GM12878 (cell line): ENCODE data around the gene PVALEF. TPM values are rescaled to one million over a fixed set of nuclear protein-coding genes. Genes with fewer than 3 reads are reported as not detected.

Experiments
- ATAC-seq: fragments of 200-7000 bp; cut with Tn5 transposase; 3 replicates; pipeline ENCODE4 v1.9.1; 2020; ENCODE audit warnings: mild to moderate bottlenecking, moderate library complexity
- BruUV-seq: library from RNA; stranded (reverse); fragments of 400-500 nt; replicated peaks from 2 replicates; lab custom pipeline; 2021; lab: Mats Ljungman, UMichigan
- CTCF ChIA-PET: fragments of 300-600 bp; sonication (Branson Sonifier 250); formaldehyde crosslinking; extraction: SDS; loops from one replicate; lab custom pipeline; 2021; ENCODE audit warnings: inconsistent platforms; lab: Yijun Ruan, JAX
- POLR2A ChIA-PET: fragments of 350-600 bp; formaldehyde crosslinking; extraction: SDS; loops from one replicate; lab custom pipeline; 2021; ENCODE audit warnings: inconsistent platforms; lab: Charles Lee
- RAD21 ChIA-PET: fragments of 300-600 bp; sonication (Branson Sonifier 250); formaldehyde crosslinking; loops from one replicate; lab custom pipeline; 2023; ENCODE audit warnings: antibody characterized with exemption; ENCODE audit not compliant: unreplicated experiment; lab: Charles Lee
- SMC1A ChIA-PET: fragments of 300-600 bp; sonication (Branson Sonifier 250); formaldehyde crosslinking; loops from one replicate; lab custom pipeline; 2023; ENCODE audit not compliant: unreplicated experiment, uncharacterized antibody; lab: Charles Lee
- DNase-seq: peaks from one replicate; pipeline ENCODE4 v3.0.0-alpha.2; 2011; ENCODE audit warnings: low read depth, low spot score
- FAIRE-seq: peaks from 3 replicates; lab custom pipeline; 2011; peaks lifted over from hg19 to GRCh38; lab: Jason Lieb, UNC
- H2AFZ ChIP-seq: 2 replicates; pipeline ENCODE4 v1.6.0; 2011; ENCODE audit warnings: low read depth, low read length, control low read depth; ENCODE audit not compliant: control insufficient read depth
- H3K27ac ChIP-seq: 2 replicates; pipeline ENCODE4 v1.5.1; 2011; ENCODE audit warnings: control low read depth; ENCODE audit not compliant: control insufficient read depth, insufficient read depth
- H3K27me3 ChIP-seq, 2 experiments: replicated peaks in 1 of 2; 2 replicates each; pipeline versions ENCODE4 v1.6.0 to v1.6.1; 2011; ENCODE audit warnings: low read length in 1 of 2; ENCODE audit not compliant: control insufficient read depth in 2 of 2, insufficient read depth in 2 of 2
- H3K36me3 ChIP-seq, 2 experiments: 2 replicates each; pipeline ENCODE4 v1.5.1; 2011; ENCODE audit warnings: low read length in 1 of 2; ENCODE audit not compliant: control insufficient read depth in 2 of 2, insufficient read depth in 2 of 2
- H3K4me1 ChIP-seq: 2 replicates; pipeline ENCODE4 v1.6.1; 2011; ENCODE audit warnings: mild to moderate bottlenecking, low read length, moderate library complexity, mixed read lengths; ENCODE audit not compliant: control insufficient read depth, insufficient read depth
- H3K4me2 ChIP-seq: 2 replicates; pipeline ENCODE4 v1.6.0; 2011; ENCODE audit warnings: control low read depth; ENCODE audit not compliant: control insufficient read depth, insufficient read depth
- H3K4me3 ChIP-seq: fragments of 200-600 bp; sonication (generic); 2 replicates; pipeline ENCODE4 v1.5.1; 2016
- H3K79me2 ChIP-seq: 2 replicates; pipeline ENCODE4 v1.6.0; 2011; ENCODE audit warnings: low read length; ENCODE audit not compliant: control insufficient read depth, insufficient read depth
- H3K9ac ChIP-seq: 2 replicates; pipeline ENCODE4 v1.8.0; 2011; ENCODE audit warnings: low read length, control low read depth, mixed read lengths; ENCODE audit not compliant: control insufficient read depth, insufficient read depth
- H3K9me3 ChIP-seq: replicated peaks from 3 replicates; pipeline ENCODE4 v1.5.1; 2011; ENCODE audit warnings: mild to moderate bottlenecking, low read length; ENCODE audit not compliant: control insufficient read depth, insufficient read depth
- H4K20me1 ChIP-seq: 2 replicates; pipeline ENCODE4 v1.6.0; 2011; ENCODE audit not compliant: control insufficient read depth, insufficient read depth
- BMI1 ChIP-seq: fragments of 450-650 bp; IDR thresholded peaks from 2 replicates; pipeline ENCODE4 v1.6.1; 2016; ENCODE audit warnings: mild to moderate bottlenecking, moderate library complexity, borderline replicate concordance
- CHD1 ChIP-seq: IDR thresholded peaks from 2 replicates; pipeline ENCODE4 v1.6.1; 2012; ENCODE audit warnings: low read depth, low read length, improper control_type of control experiment
- GATAD2B ChIP-seq: fragments of 450-650 bp; conservative IDR thresholded peaks from 2 replicates; pipeline ENCODE4 v1.6.1; 2017; ENCODE audit warnings: low read depth, mild to moderate bottlenecking, moderate library complexity
- POLR2A ChIP-seq: IDR thresholded peaks from 2 replicates; pipeline ENCODE4 v1.6.1; 2011; ENCODE audit warnings: low read depth, mild to moderate bottlenecking, low read length
- POU2F2 ChIP-seq: IDR thresholded peaks from 3 replicates; pipeline ENCODE4 v1.6.1; 2011; ENCODE audit warnings: low read depth, mild to moderate bottlenecking, low read length, borderline replicate concordance
- SMC3 ChIP-seq: IDR thresholded peaks from 2 replicates; pipeline ENCODE4 v1.6.1; 2011; ENCODE audit warnings: low read length, improper control_type of control experiment, borderline replicate concordance
- TCF3 ChIP-seq: IDR thresholded peaks from 2 replicates; pipeline ENCODE4 v1.6.1; 2012; ENCODE audit warnings: low read depth, mild to moderate bottlenecking, low read length, borderline replicate concordance; ENCODE audit not compliant: insufficient read depth
- WGBS: methylation state at CpG from one replicate; pipeline ENCODE4 v1.1.6; 2016; ENCODE audit warnings: low lambda C conversion rate; ENCODE audit not compliant: insufficient replicate concordance, insufficient coverage; ENCODE audit errors: missing lambda C conversion rate; 5-methylcytosine and 5-hydroxymethylcytosine counted together
- in situ Hi-C: fragments of 300-500 bp; cut with MboI; formaldehyde crosslinking; loops from 9 replicates; pipeline ENCODE4 v1.14.3; 2018; ENCODE audit warnings: mixed read lengths
- intact Hi-C: fragments of 100-400 bp; cut with micrococcal nuclease; formaldehyde crosslinking; loops from one replicate; pipeline ENCODE4 v1.14.2; 2022; ENCODE audit not compliant: unreplicated experiment
- polyA plus RNA-seq, 11 experiments: library from polyadenylated mRNA; depleted of rRNA in 4 of 11; unstranded in 6 of 11; stranded (reverse) in 5 of 11; fragments of >200 nt; fragmentation: Nextera tagmentation in 4 of 11; fragmentation: Illumina TruSeq in 1 of 11; extraction: Ambion mirVana in 4 of 11; extraction: Trizol in 1 of 11; gene quantifications; 1 replicate in 1 of 11; 2 replicates in 10 of 11; pipeline versions ENCODE4 v1.2.1 to v1.2.3, GENCODE V29; 2011 to 2016; ENCODE audit warnings: inconsistent platforms in 2 of 11, missing spikeins in 2 of 11, low read depth in 1 of 11
- total RNA-seq, 4 experiments: library from RNA; depleted of rRNA in 3 of 4; stranded (reverse); fragments of >200 nt in 3 of 4; fragmentation: Illumina TruSeq in 1 of 4; extraction: Trizol in 1 of 4; gene quantifications; 2 replicates each; pipeline versions ENCODE4 v1.2.1 to v1.2.3, GENCODE V29; 2013 to 2021
- TF ChIP-seq, protein P1 (sequence below), 3 experiments: IDR thresholded peaks in 2 of 3; conservative IDR thresholded peaks in 1 of 3; 2 replicates each; pipeline ENCODE4 v1.5.1; 2011; ENCODE audit warnings: low read depth in 3 of 3, low read length in 3 of 3, mild to moderate bottlenecking in 3 of 3, control low read depth in 2 of 3, moderate library complexity in 2 of 3, inconsistent platforms in 1 of 3, mixed read lengths in 1 of 3; ENCODE audit not compliant: control insufficient read depth in 2 of 3, insufficient read depth in 1 of 3; ENCODE audit errors: extremely low read depth in 1 of 3
- TF ChIP-seq, protein P2 (sequence below): IDR thresholded peaks from 2 replicates; pipeline ENCODE4 v1.6.1; 2011; ENCODE audit warnings: borderline replicate concordance, low read depth, mild to moderate bottlenecking, moderate library complexity, low read length; ENCODE audit not compliant: insufficient read depth, poor library complexity, severe bottlenecking
- TF ChIP-seq, protein P3 (sequence below): IDR thresholded peaks from 2 replicates; pipeline ENCODE4 v1.6.1; 2012; ENCODE audit warnings: low read length, inconsistent platforms
- TF ChIP-seq, protein P4 (sequence below): fragments of 450-650 bp; IDR thresholded peaks from 2 replicates; pipeline ENCODE4 v1.6.1; 2016; ENCODE audit warnings: mild to moderate bottlenecking, moderate library complexity, borderline replicate concordance

PVALEF gene
- total and polyA plus RNA-seq, 10 of the 15 experiments (the other 5 are each of a cell fraction or from before 2014, with no cell fraction given): not detected

DNA sequence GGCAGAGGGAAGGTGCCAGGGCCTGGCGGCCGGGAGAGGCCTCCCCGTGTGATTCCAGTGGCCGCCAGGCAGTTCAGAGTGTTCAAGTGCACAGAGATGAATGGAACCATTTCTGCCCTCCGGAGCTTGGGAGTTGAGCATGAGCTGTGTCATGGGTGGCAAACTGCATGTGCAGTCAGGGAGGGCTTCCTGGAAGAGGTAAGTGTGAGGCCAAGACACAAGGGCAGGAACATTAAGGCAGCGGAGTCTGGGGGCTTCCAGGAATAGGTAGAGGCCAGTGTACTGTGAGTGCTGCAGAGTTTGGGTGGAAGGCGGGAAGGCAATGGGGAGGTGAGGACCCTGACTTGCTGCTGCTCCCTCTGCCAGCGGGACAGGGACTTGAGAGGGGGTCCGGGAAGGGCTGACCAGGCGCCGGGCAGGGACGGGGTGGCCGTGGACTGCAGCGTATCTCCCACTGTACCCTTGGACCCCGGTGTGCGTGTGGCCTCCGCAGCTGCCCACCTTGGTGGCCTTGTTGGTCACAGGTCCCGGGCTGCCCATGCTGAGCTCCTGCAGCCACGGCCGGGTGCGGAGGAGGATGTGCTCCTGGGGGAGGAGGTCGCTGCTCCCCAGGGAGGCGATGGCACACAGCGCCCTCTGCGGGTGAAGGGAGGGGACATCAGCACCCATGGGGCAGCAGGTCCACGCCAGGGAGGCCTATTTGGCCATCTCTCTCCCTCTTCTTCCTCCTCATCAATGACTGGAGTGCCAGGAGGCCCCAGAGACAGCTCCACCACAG is 64.9 kb downstream of the PVALEF start (continued):
- TF ChIP-seq, protein P1, sequence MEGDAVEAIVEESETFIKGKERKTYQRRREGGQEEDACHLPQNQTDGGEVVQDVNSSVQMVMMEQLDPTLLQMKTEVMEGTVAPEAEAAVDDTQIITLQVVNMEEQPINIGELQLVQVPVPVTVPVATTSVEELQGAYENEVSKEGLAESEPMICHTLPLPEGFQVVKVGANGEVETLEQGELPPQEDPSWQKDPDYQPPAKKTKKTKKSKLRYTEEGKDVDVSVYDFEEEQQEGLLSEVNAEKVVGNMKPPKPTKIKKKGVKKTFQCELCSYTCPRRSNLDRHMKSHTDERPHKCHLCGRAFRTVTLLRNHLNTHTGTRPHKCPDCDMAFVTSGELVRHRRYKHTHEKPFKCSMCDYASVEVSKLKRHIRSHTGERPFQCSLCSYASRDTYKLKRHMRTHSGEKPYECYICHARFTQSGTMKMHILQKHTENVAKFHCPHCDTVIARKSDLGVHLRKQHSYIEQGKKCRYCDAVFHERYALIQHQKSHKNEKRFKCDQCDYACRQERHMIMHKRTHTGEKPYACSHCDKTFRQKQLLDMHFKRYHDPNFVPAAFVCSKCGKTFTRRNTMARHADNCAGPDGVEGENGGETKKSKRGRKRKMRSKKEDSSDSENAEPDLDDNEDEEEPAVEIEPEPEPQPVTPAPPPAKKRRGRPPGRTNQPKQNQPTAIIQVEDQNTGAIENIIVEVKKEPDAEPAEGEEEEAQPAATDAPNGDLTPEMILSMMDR (IDR thresholded peaks at IDR 0.05 in 2 of 3, conservative IDR thresholded peaks at IDR 0.05 in 1 of 3; ENCODE audit: control insufficient read depth in 2 of 3, extremely low read depth in 1 of 3, insufficient read depth in 1 of 3, low read depth in 3 of 3, low read length in 3 of 3): peak in 2 of 3 experiments; percentile 1 to 32; a peak in 2 of 6 replicates
- no peak for TF ChIP-seq GATAD2B

DNA sequence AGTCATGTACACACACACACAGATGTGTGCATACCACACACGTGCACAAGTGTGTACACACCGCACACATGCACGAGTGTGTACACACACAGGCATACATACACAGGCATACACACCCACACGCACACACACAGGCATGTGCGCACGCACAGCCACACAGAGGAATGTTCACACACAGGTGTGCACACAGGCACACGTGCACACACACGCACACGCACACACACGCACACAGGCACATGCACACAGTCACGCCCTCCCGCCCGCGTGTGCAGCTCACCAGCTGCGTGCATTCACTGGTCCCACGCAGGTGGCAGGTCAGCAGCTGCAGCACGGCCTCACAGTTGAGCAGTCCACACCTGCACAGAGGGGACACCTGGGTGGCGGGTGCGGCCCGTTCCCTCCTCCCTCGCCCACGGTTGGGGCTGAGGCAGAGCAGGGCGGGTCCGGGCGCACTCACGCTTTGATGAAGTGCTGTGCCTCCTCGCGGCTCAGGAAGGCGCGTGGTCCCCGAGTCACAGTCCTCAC is 65.9 kb downstream of the PVALEF start:
- POLR2A ChIA-PET: no interaction called here
- CTCF ChIA-PET: no interaction called here
- no peak for FAIRE-seq
- WGBS: 89% methylated on average over 29 of the region's 31 CpGs
- no peak for ATAC-seq
- peaks cover 14% of the 10 kb centered on the region for H3K4me1 ChIP-seq
- no peak overlapping the region for H3K27ac ChIP-seq
- H3K9ac ChIP-seq: no peak overlapping the region
- DNase-seq: no peak
- peaks cover 4 to 12% of the 10 kb centered on the region in 2 experiments; a peak in 3 of 4 replicates for H3K36me3 ChIP-seq
- no peak overlapping the region for H3K4me2 ChIP-seq
- no peak overlapping the region for H3K4me3 ChIP-seq
- no peaks in the 10 kb centered on the region for H3K79me2 ChIP-seq
- no TSS peak for BruUV-seq
- in situ Hi-C loops: loop anchor here (25.0 kb wide), 1 partner anchor 219 kb away; no protein-coding TSS in a partner anchor
- RAD21 ChIA-PET: no interaction called here
- SMC1A ChIA-PET: no interaction called here
- intact Hi-C loops: no loop called here
- no peaks in the 10 kb centered on the region for H3K27me3 ChIP-seq
- no peaks in the 10 kb centered on the region for H3K9me3 ChIP-seq
- H2AFZ ChIP-seq: no peak overlapping the region
- H4K20me1 ChIP-seq: no peaks in the 10 kb centered on the region
- TF ChIP-seq, protein P2, sequence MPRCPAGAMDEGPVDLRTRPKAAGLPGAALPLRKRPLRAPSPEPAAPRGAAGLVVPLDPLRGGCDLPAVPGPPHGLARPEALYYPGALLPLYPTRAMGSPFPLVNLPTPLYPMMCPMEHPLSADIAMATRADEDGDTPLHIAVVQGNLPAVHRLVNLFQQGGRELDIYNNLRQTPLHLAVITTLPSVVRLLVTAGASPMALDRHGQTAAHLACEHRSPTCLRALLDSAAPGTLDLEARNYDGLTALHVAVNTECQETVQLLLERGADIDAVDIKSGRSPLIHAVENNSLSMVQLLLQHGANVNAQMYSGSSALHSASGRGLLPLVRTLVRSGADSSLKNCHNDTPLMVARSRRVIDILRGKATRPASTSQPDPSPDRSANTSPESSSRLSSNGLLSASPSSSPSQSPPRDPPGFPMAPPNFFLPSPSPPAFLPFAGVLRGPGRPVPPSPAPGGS: peak; percentile 87
- peak; percentile 64 for TF ChIP-seq POLR2A
- TF ChIP-seq, protein P3, sequence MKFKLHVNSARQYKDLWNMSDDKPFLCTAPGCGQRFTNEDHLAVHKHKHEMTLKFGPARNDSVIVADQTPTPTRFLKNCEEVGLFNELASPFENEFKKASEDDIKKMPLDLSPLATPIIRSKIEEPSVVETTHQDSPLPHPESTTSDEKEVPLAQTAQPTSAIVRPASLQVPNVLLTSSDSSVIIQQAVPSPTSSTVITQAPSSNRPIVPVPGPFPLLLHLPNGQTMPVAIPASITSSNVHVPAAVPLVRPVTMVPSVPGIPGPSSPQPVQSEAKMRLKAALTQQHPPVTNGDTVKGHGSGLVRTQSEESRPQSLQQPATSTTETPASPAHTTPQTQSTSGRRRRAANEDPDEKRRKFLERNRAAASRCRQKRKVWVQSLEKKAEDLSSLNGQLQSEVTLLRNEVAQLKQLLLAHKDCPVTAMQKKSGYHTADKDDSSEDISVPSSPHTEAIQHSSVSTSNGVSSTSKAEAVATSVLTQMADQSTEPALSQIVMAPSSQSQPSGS: no peak
- no peak for TF ChIP-seq CHD1
- TF ChIP-seq, protein P4, sequence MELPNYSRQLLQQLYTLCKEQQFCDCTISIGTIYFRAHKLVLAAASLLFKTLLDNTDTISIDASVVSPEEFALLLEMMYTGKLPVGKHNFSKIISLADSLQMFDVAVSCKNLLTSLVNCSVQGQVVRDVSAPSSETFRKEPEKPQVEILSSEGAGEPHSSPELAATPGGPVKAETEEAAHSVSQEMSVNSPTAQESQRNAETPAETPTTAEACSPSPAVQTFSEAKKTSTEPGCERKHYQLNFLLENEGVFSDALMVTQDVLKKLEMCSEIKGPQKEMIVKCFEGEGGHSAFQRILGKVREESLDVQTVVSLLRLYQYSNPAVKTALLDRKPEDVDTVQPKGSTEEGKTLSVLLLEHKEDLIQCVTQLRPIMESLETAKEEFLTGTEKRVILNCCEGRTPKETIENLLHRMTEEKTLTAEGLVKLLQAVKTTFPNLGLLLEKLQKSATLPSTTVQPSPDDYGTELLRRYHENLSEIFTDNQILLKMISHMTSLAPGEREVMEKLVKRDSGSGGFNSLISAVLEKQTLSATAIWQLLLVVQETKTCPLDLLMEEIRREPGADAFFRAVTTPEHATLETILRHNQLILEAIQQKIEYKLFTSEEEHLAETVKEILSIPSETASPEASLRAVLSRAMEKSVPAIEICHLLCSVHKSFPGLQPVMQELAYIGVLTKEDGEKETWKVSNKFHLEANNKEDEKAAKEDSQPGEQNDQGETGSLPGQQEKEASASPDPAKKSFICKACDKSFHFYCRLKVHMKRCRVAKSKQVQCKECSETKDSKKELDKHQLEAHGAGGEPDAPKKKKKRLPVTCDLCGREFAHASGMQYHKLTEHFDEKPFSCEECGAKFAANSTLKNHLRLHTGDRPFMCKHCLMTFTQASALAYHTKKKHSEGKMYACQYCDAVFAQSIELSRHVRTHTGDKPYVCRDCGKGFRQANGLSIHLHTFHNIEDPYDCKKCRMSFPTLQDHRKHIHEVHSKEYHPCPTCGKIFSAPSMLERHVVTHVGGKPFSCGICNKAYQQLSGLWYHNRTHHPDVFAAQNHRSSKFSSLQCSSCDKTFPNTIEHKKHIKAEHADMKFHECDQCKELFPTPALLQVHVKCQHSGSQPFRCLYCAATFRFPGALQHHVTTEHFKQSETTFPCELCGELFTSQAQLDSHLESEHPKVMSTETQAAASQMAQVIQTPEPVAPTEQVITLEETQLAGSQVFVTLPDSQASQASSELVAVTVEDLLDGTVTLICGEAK: no peak
- TF ChIP-seq BMI1: no peak
- no peak for TF ChIP-seq POU2F2
- peak; percentile 79; the same call in 1 of the 2 replicates for TF ChIP-seq TCF3
- TF ChIP-seq SMC3: no peak
